Measurements from ENCODE around the gene ARFGEF2.

DNA sequence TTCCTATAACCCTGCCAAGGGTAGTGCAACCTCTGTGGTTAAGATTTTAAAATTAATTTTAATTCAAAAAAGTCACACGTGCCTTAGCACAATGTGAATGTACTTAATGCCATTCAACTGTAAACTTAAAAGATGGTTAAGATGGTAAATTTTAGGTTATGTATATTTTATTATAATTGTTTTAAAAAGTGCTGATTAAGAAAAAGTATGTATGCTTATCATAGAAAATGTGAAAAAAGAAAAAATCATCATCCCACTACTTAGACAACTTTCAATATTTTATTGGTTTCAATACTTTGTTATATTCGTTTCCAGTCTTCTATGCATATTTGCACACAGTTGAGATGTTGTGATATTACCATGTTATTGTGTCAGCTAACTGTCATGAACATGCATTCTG lies 18.7 kb downstream of the ARFGEF2 start:
- TF ChIP-seq, protein P1, sequence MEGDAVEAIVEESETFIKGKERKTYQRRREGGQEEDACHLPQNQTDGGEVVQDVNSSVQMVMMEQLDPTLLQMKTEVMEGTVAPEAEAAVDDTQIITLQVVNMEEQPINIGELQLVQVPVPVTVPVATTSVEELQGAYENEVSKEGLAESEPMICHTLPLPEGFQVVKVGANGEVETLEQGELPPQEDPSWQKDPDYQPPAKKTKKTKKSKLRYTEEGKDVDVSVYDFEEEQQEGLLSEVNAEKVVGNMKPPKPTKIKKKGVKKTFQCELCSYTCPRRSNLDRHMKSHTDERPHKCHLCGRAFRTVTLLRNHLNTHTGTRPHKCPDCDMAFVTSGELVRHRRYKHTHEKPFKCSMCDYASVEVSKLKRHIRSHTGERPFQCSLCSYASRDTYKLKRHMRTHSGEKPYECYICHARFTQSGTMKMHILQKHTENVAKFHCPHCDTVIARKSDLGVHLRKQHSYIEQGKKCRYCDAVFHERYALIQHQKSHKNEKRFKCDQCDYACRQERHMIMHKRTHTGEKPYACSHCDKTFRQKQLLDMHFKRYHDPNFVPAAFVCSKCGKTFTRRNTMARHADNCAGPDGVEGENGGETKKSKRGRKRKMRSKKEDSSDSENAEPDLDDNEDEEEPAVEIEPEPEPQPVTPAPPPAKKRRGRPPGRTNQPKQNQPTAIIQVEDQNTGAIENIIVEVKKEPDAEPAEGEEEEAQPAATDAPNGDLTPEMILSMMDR (IDR thresholded peaks at IDR 0.05) = no peak
- TF ChIP-seq EZH2 (IDR thresholded peaks at IDR 0.05) (no peak), EZH2phosphoT487 (IDR thresholded peaks at IDR 0.05) (no peak)

All from neural progenitor cell (in vitro differentiated cells).